ENCODE measurements around the gene DENND1B.

The DENND1B gene

GRCh38 chr1:197469620-197470210 is 305.6 kb downstream of the DENND1B start:
- Histone ChIP-seq H3K4me1 (ENCODE audit: insufficient read depth, low read length, poor library complexity, severe bottlenecking) (peaks cover 64% of the 10 kb centered on the region), H3K4me2 (ENCODE audit: low read depth, low read length, poor library complexity, severe bottlenecking) (peak overlapping the region; percentile 43), H3K79me2 (ENCODE audit: insufficient read depth, low read length) (no peaks in the 10 kb centered on the region), H3K36me3 (ENCODE audit: insufficient read depth, low read length) (no peaks in the 10 kb centered on the region), H2AFZ (ENCODE audit: low read length) (peak overlapping the region; percentile 47), H3K4me3 (ENCODE audit: low read length, poor library complexity, severe bottlenecking) (peak overlapping the region; percentile 15), H4K20me1 (ENCODE audit: insufficient read depth, low read length, poor library complexity, severe bottlenecking) (no peaks in the 10 kb centered on the region), H3K9ac (ENCODE audit: low read depth, low read length, poor library complexity, severe bottlenecking) (peak overlapping the region; percentile 22), H3F3A (ENCODE audit: low read depth) (peaks cover 3% of the 10 kb centered on the region; the same call in 1 of the 2 replicates), H3K9me3 (ENCODE audit: insufficient read depth, low read depth, low read length) (no peaks in the 10 kb centered on the region), H3K9me2 (replicated peaks; ENCODE audit: low read depth, low read length) (no peaks in the 10 kb centered on the region), H3K27me3 (ENCODE audit: insufficient read depth, low read length, poor library complexity, severe bottlenecking) (no peaks in the 10 kb centered on the region)
- TF ChIP-seq EZH2phosphoT487 (IDR thresholded peaks at IDR 0.05; ENCODE audit: borderline replicate concordance) (no peak), CTCF (conservative IDR thresholded peaks at IDR 0.05; ENCODE audit: low read length) (no peak)

- Histone ChIP-seq H4K20me1 (ENCODE audit: insufficient read depth, low read length, poor library complexity, severe bottlenecking) (no peaks in the 10 kb centered on the region), H3K4me1 (ENCODE audit: insufficient read depth, low read length, poor library complexity, severe bottlenecking) (peaks cover 72% of the 10 kb centered on the region), H3K9me3 (ENCODE audit: insufficient read depth, low read depth, low read length) (no peaks in the 10 kb centered on the region), H3F3A (ENCODE audit: low read depth) (peaks cover 3% of the 10 kb centered on the region; the same call in 1 of the 2 replicates), H3K79me2 (ENCODE audit: insufficient read depth, low read length) (no peaks in the 10 kb centered on the region), H3K4me2 (ENCODE audit: low read depth, low read length, poor library complexity, severe bottlenecking) (no peak overlapping the region), H3K27me3 (ENCODE audit: insufficient read depth, low read length, poor library complexity, severe bottlenecking) (no peaks in the 10 kb centered on the region), H3K36me3 (ENCODE audit: insufficient read depth, low read length) (no peaks in the 10 kb centered on the region), H3K4me3 (ENCODE audit: low read length, poor library complexity, severe bottlenecking) (no peak overlapping the region), H2AFZ (ENCODE audit: low read length) (no peak overlapping the region), H3K9me2 (replicated peaks; ENCODE audit: low read depth, low read length) (no peaks in the 10 kb centered on the region), H3K9ac (ENCODE audit: low read depth, low read length, poor library complexity, severe bottlenecking) (no peak overlapping the region)
- TF ChIP-seq EZH2phosphoT487 (IDR thresholded peaks at IDR 0.05; ENCODE audit: borderline replicate concordance): no peak
- TF ChIP-seq CTCF (conservative IDR thresholded peaks at IDR 0.05; ENCODE audit: low read length): no peak
These were observed 306.6 kb downstream of the DENND1B start for GRCh38 chr1:197468543-197469175.

- no peak for TF ChIP-seq EZH2phosphoT487 (IDR thresholded peaks at IDR 0.05; ENCODE audit: borderline replicate concordance)
- no peak for TF ChIP-seq CTCF (conservative IDR thresholded peaks at IDR 0.05; ENCODE audit: low read length)
- Histone ChIP-seq H3K4me3 (ENCODE audit: low read length, poor library complexity, severe bottlenecking) (no peak overlapping the region), H3K79me2 (ENCODE audit: insufficient read depth, low read length) (no peaks in the 10 kb centered on the region), H3K9me2 (replicated peaks; ENCODE audit: low read depth, low read length) (no peaks in the 10 kb centered on the region), H3F3A (ENCODE audit: low read depth) (peaks cover 3% of the 10 kb centered on the region; the same call in 1 of the 2 replicates), H4K20me1 (ENCODE audit: insufficient read depth, low read length, poor library complexity, severe bottlenecking) (no peaks in the 10 kb centered on the region), H3K4me1 (ENCODE audit: insufficient read depth, low read length, poor library complexity, severe bottlenecking) (peaks cover 80% of the 10 kb centered on the region), H3K9me3 (ENCODE audit: insufficient read depth, low read depth, low read length) (no peaks in the 10 kb centered on the region), H2AFZ (ENCODE audit: low read length) (no peak overlapping the region), H3K4me2 (ENCODE audit: low read depth, low read length, poor library complexity, severe bottlenecking) (peak overlapping the region; percentile 37), H3K9ac (ENCODE audit: low read depth, low read length, poor library complexity, severe bottlenecking) (no peak overlapping the region), H3K36me3 (ENCODE audit: insufficient read depth, low read length) (no peaks in the 10 kb centered on the region), H3K27me3 (ENCODE audit: insufficient read depth, low read length, poor library complexity, severe bottlenecking) (no peaks in the 10 kb centered on the region)
These were observed 307.4 kb downstream of the DENND1B start for GRCh38 chr1:197467881-197468280.
